HepG2 (cell line): Measurements from ENCODE around the gene SP6. TPM values are rescaled to one million over a fixed set of nuclear protein-coding genes. Genes with fewer than 3 reads are reported as not detected.

ENCODE experiments used
- ATAC-seq: fragments of 200-7000 bp; cut with Tn5 transposase; 3 replicates; pipeline ENCODE4 v1.9.1; 2020; ENCODE audit warnings: mild to moderate bottlenecking, moderate library complexity
- BruUV-seq: library from RNA; stranded (reverse); fragments of 400-500 nt; replicated peaks from 2 replicates; lab custom pipeline; 2021; lab: Mats Ljungman, UMichigan
- CTCF ChIA-PET: fragments of 300-600 bp; formaldehyde crosslinking; extraction: SDS; loops from one replicate; lab custom pipeline; 2021; ENCODE audit warnings: low total read pairs, inconsistent platforms, low intra/inter-chr PET ratio; lab: Yijun Ruan, JAX
- POLR2A ChIA-PET: fragments of 350-600 bp; sonication (Branson Sonifier 250); formaldehyde crosslinking; loops from one replicate; lab custom pipeline; 2020; ENCODE audit warnings: antibody characterized with exemption, inconsistent platforms; lab: Yijun Ruan, JAX
- DNase-seq: peaks from one replicate; pipeline ENCODE4 v3.0.0-alpha.2; 2015; ENCODE audit warnings: low spot score
- FAIRE-seq: peaks from 3 replicates; lab custom pipeline; 2011; peaks lifted over from hg19 to GRCh38; lab: Jason Lieb, UNC
- H2AFZ ChIP-seq: one replicate; pipeline ENCODE4 v1.6.1; 2011; ENCODE audit warnings: low read length, inconsistent platforms
- H3K27ac ChIP-seq: fragments of 300-600 bp; 3 replicates; pipeline ENCODE4 v1.8.0; 2011; ENCODE audit warnings: mixed run types, mild to moderate bottlenecking, mixed read lengths, low read length, inconsistent platforms; ENCODE audit not compliant: insufficient read depth; ENCODE audit errors: extremely low read length
- H3K27me3 ChIP-seq, 2 experiments: fragments of 200-600 bp in 1 of 2; 2 replicates in 1 of 2; 3 replicates in 1 of 2; pipeline versions ENCODE4 v1.6.0 to v1.8.0; 2011; ENCODE audit warnings: low read length in 2 of 2, mild to moderate bottlenecking in 2 of 2, moderate library complexity in 2 of 2, inconsistent platforms in 1 of 2; ENCODE audit not compliant: insufficient read depth in 2 of 2, control insufficient read depth in 1 of 2
- H3K36me3 ChIP-seq, 2 experiments: fragments of 200-600 bp in 1 of 2; replicated peaks in 1 of 2; 2 replicates in 1 of 2; 3 replicates in 1 of 2; pipeline versions ENCODE4 v1.5.1 to v1.8.0; 2011; ENCODE audit warnings: low read length in 2 of 2, inconsistent platforms in 1 of 2; ENCODE audit not compliant: insufficient read depth in 2 of 2, control insufficient read depth in 1 of 2
- H3K4me1 ChIP-seq: 2 replicates; pipeline ENCODE4 v1.5.1; 2012; ENCODE audit warnings: low read length, inconsistent platforms; ENCODE audit not compliant: insufficient read depth
- H3K4me2 ChIP-seq: 2 replicates; pipeline ENCODE4 v1.6.0; 2011; ENCODE audit warnings: low read depth, low read length, inconsistent platforms
- H3K4me3 ChIP-seq, 3 experiments: fragments of 200-600 bp in 1 of 3; sonication (generic), shearing (Covaris generic) in 1 of 3; replicated peaks in 1 of 3; 2 replicates each; pipeline ENCODE4 v1.5.1; 2011 to 2016; ENCODE audit warnings: low read length in 3 of 3, inconsistent platforms in 2 of 3, low read depth in 2 of 3, mild to moderate bottlenecking in 2 of 3, control low read depth in 1 of 3, mixed read lengths in 1 of 3; ENCODE audit not compliant: insufficient read depth in 1 of 3
- H3K79me2 ChIP-seq: one replicate; pipeline ENCODE4 v1.6.1; 2011; ENCODE audit warnings: low read length, inconsistent platforms; ENCODE audit not compliant: insufficient read depth
- H3K9ac ChIP-seq: 2 replicates; pipeline ENCODE4 v1.6.0; 2011; ENCODE audit warnings: mild to moderate bottlenecking, low read depth, low read length, inconsistent platforms; ENCODE audit not compliant: insufficient read depth
- H3K9me3 ChIP-seq: 2 replicates; pipeline ENCODE4 v1.5.1; 2012; ENCODE audit warnings: mild to moderate bottlenecking, low read length
- H4K20me1 ChIP-seq: 2 replicates; pipeline ENCODE4 v1.6.0; 2011; ENCODE audit warnings: inconsistent platforms, mild to moderate bottlenecking, low read length, moderate library complexity; ENCODE audit not compliant: insufficient read depth
- ARHGAP35 ChIP-seq: sonication (generic); formaldehyde crosslinking; IDR thresholded peaks from 2 replicates; pipeline ENCODE4 v1.9.0; 2022; ENCODE audit warnings: mild to moderate bottlenecking, inconsistent platforms, moderate library complexity, missing genetic modification reagents, borderline replicate concordance
- CREB3 ChIP-seq: sonication (generic); formaldehyde crosslinking; IDR thresholded peaks from 2 replicates; pipeline ENCODE4 v1.5.0; 2020; ENCODE audit warnings: missing genetic modification reagents
- HOMEZ ChIP-seq: IDR thresholded peaks from 2 replicates; pipeline ENCODE4 v1.6.1; 2016; ENCODE audit warnings: low read depth
- MED13 ChIP-seq: sonication (generic); formaldehyde crosslinking; IDR thresholded peaks from 2 replicates; pipeline ENCODE4 v1.5.0; 2020; ENCODE audit warnings: missing genetic modification reagents
- PITX1 ChIP-seq: sonication (generic); formaldehyde crosslinking; IDR thresholded peaks from 2 replicates; pipeline ENCODE4 v1.5.1; 2020; ENCODE audit warnings: mild to moderate bottlenecking, missing genetic modification reagents
- SOX6 ChIP-seq, 2 experiments: fragments of 450-650 bp in 1 of 2; sonication (generic) in 1 of 2; formaldehyde crosslinking in 1 of 2; IDR thresholded peaks; 2 replicates each; pipeline versions ENCODE4 v1.4.0 to v1.6.1; 2017 to 2020; ENCODE audit warnings: antibody characterized with exemption in 1 of 2, mild to moderate bottlenecking in 1 of 2, missing genetic modification reagents in 1 of 2
- TOPORS ChIP-seq: sonication (generic); formaldehyde crosslinking; IDR thresholded peaks from 2 replicates; pipeline ENCODE4 v1.8.0; 2023; ENCODE audit warnings: mild to moderate bottlenecking, missing genetic modification reagents
- ZBTB49 ChIP-seq: sonication (generic); formaldehyde crosslinking; IDR thresholded peaks from 2 replicates; pipeline ENCODE4 v1.4.0; 2020; ENCODE audit warnings: missing genetic modification reagents, borderline replicate concordance
- ZIK1 ChIP-seq: sonication (generic); formaldehyde crosslinking; IDR thresholded peaks from 2 replicates; pipeline ENCODE4 v1.5.0; 2020; ENCODE audit warnings: mild to moderate bottlenecking, low read depth, missing genetic modification reagents, borderline replicate concordance
- ZNF20 ChIP-seq: sonication (generic); formaldehyde crosslinking; IDR thresholded peaks from 2 replicates; pipeline ENCODE4 v1.4.0; 2020; ENCODE audit warnings: mild to moderate bottlenecking, moderate library complexity, missing genetic modification reagents
- ZNF235 ChIP-seq: sonication (generic); formaldehyde crosslinking; IDR thresholded peaks from 2 replicates; pipeline ENCODE4 v1.8.1; 2023; ENCODE audit warnings: mild to moderate bottlenecking, missing genetic modification reagents, borderline replicate concordance
- ZNF333 ChIP-seq: sonication (generic); formaldehyde crosslinking; IDR thresholded peaks from 2 replicates; pipeline ENCODE4 v1.4.0; 2020; ENCODE audit warnings: mild to moderate bottlenecking, missing genetic modification reagents, borderline replicate concordance
- WGBS: methylation state at CpG from one replicate; pipeline ENCODE4 v1.1.6; 2017; ENCODE audit warnings: low lambda C conversion rate; 5-methylcytosine and 5-hydroxymethylcytosine counted together
- in situ Hi-C: cut with HindIII; loops from 2 replicates; pipeline ENCODE4 v1.10.0; 2017; ENCODE audit warnings: low pct_unique_long_range_greater_than_20kb; ENCODE audit not compliant: extremely low pct_ligation_motif_present
- intact Hi-C: fragments of 100-400 bp; cut with micrococcal nuclease; formaldehyde crosslinking; loops from one replicate; pipeline ENCODE4 v1.10.0; 2022; ENCODE audit not compliant: unreplicated experiment
- polyA plus RNA-seq, 8 experiments: library from polyadenylated mRNA; depleted of rRNA in 3 of 8; stranded (reverse) in 7 of 8; unstranded in 1 of 8; fragments of >200 nt; fragmentation: Illumina TruSeq in 4 of 8; extraction: Trizol in 4 of 8; gene quantifications; 2 replicates each; pipeline versions ENCODE4 v1.2.1 to v1.2.3, GENCODE V29; 2011 to 2016; ENCODE audit warnings: low read depth in 4 of 8, missing spikeins in 1 of 8, mixed read lengths in 1 of 8; ENCODE audit not compliant: insufficient read depth in 1 of 8
- total RNA-seq, 5 experiments: library from RNA; depleted of rRNA; stranded (reverse); fragments of >200 nt; fragmentation: Illumina TruSeq; extraction: Trizol; gene quantifications; 2 replicates each; pipeline ENCODE4 v1.2.3, GENCODE V29; 2016; ENCODE audit warnings: low read depth in 1 of 5

Gene SP6
- total and polyA plus RNA-seq, 2 of the 13 experiments (the other 11 are each of a cell fraction or from before 2014, with no cell fraction given) = 0.07 TPM

GRCh38 chr17:47804461-47804860 lies 46.5 kb downstream of the SP6 start:
- ATAC-seq = no peak
- in situ Hi-C loops = no loop called here
- no peak overlapping the region for H3K4me2 ChIP-seq
- no peak for TF ChIP-seq TOPORS (CRISPR knock-in tag)
- no peak for TF ChIP-seq SOX6 (IDR thresholded peaks at IDR 0.05)
- TF ChIP-seq SOX6 (CRISPR knock-in tag; IDR thresholded peaks at IDR 0.05) = no peak
- TF ChIP-seq, all 625 proteins: peak for 0
- H3K27ac ChIP-seq = no peak overlapping the region
- intact Hi-C loops = no loop called here
- ChIA-PET POLR2A (no interaction called here), CTCF (no interaction called here)
- no peaks in the 10 kb centered on the region for H3K9me3 ChIP-seq
- peaks cover 4 to 6% of the 10 kb centered on the region in 2 experiments; a peak in 3 of 5 replicates for H3K36me3 ChIP-seq
- DNase-seq = no peak
- H3K4me3 ChIP-seq = no peak overlapping the region
- BruUV-seq = no TSS peak
- H2AFZ ChIP-seq = no peak overlapping the region
- H4K20me1 ChIP-seq = peaks cover 4% of the 10 kb centered on the region; the same call in 1 of the 2 replicates
- FAIRE-seq = no peak
- 6% methylated on average over 2 of the region's 3 CpGs for WGBS
- H3K27me3 ChIP-seq = peaks cover 4 to 16% of the 10 kb centered on the region in 2 experiments; a peak in 3 of 5 replicates
- no peaks in the 10 kb centered on the region for H3K4me1 ChIP-seq
- no peaks in the 10 kb centered on the region for H3K79me2 ChIP-seq
- no peak overlapping the region for H3K9ac ChIP-seq

GRCh38 chr17:47803751-47804150 lies 47.2 kb downstream of the SP6 start:
- CTCF ChIA-PET = no interaction called here
- no TSS peak for BruUV-seq
- TF ChIP-seq MED13 (CRISPR knock-in tag) (no peak), ZIK1 (CRISPR knock-in tag) (no peak), ZNF333 (CRISPR knock-in tag) (no peak), CREB3 (CRISPR knock-in tag) (no peak), ARHGAP35 (CRISPR knock-in tag) (no peak), HOMEZ (CRISPR knock-in tag) (no peak), ZNF20 (CRISPR knock-in tag) (no peak), PITX1 (CRISPR knock-in tag) (no peak), ZNF235 (no peak), ZBTB49 (no peak)

More at GRCh38 chr17:47803751-47804150, 47.2 kb downstream of the SP6 start:
- WGBS = 38% methylated on average over 6 of the region's 6 CpGs
- POLR2A ChIA-PET = no interaction called here
- FAIRE-seq (no peak), ATAC-seq (no peak), DNase-seq (no peak)
- intact Hi-C loops (no loop called here), in situ Hi-C loops (no loop called here)
- H4K20me1 ChIP-seq = peaks cover 4% of the 10 kb centered on the region; the same call in 1 of the 2 replicates
- H3K36me3 ChIP-seq = peaks cover 0 to 3% of the 10 kb centered on the region in 2 experiments; a peak in 3 of 5 replicates
- peaks cover 4 to 16% of the 10 kb centered on the region in 2 experiments; a peak in 3 of 5 replicates for H3K27me3 ChIP-seq
- H3K4me3 ChIP-seq = no peak overlapping the region
- no peak overlapping the region for H3K4me2 ChIP-seq
- no peaks in the 10 kb centered on the region for H3K4me1 ChIP-seq
- H3K27ac ChIP-seq = no peak overlapping the region
- no peaks in the 10 kb centered on the region for H3K79me2 ChIP-seq
- H2AFZ ChIP-seq = no peak overlapping the region
- H3K9ac ChIP-seq = no peak overlapping the region
- no peaks in the 10 kb centered on the region for H3K9me3 ChIP-seq
